ENCODE data around the gene PCDH9.
"Not testable (repeated sequence)": the region's sequence is repeated elsewhere in the genome, so short reads cannot be mapped to it uniquely, and the experiment has no call there.

The PCDH9 gene

DNA sequence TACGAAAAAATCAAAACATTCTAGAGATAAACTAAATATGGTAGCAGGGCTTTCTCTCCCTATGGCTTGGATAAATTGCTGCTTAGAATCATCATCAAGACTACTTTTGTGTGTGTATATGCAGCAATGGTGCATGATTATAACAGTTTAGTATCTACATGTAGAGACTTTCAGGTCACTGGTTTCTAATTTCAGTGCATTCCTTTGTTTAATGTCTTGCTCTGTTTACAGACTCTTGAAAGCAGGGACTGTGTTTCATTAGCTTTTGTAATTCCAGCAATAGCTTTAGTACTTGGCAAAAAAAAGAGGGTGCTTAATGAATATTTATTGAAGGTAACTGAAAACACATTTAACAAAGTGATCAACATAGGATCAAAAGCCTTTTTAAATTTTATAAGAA, 420.7 kb downstream of the PCDH9 start:
- no peak for DNase-seq

DNA sequence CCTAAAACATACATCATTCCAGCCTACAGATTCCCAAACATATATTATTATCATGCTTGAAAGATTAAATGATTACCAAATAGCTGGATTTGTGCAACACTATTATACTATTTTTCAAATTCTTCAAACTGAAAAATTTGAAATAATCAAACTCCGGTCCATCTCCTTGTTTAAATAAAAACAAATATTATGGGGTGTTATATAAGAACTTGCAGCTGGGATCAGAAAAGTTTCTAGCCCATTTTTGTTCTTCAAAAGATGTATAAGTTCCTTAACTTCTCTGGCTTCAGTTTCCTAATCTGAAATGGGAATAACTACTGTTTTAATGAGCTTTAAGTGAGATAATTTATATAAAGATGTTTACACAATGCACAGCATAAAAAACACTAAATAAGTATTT, 422.9 kb downstream of the PCDH9 start:
- no peak for DNase-seq

DNA sequence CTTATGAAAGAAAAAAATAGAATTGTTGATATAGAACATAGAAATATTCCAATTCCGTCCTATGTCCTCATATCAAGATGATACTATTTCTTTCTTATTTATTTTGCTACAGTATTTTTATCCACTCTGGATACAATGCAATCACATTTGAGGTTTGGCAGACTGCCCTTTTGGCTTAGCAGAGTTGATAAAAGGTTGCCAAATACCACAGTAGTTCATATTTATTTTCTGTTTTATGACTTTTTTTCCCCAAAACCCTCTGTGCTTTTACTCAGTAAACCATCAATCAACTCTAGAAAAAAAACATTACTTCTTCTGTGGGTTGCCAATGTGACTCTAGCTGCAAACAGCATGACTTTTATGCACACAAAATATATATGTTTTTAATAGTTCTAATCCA, 424.5 kb downstream of the PCDH9 start:
- peak; percentile 64 for DNase-seq

DNA sequence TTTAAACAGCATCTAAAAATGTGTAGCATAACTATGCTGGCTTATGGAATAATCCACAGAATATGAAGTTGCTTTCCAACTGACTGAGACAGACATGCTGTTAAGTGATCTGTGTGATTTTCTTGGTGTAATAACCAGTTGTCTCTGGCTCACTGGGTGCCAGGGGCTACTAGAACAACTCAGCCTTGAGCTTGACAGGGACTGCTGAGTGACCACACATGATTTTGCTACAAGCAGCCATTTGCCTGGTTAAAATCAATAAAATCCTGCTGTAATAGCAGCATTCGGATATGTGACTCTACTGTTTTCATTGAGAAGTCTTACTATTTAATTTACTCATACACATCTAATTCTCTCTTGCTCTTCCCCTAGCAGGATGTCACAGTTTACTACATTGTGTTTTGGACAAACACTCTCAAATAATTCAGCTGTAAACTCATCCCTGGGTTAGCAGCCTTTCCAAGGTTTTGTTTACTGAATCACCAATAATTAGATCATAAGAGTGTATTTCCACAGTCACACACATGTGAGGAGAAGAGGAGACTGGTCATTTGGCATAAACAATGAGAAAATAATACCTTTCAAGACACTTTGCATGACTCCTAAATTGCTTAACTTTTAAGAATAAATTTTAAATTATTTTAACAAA, 426.2 kb downstream of the PCDH9 start:
- DNase-seq = no peak

DNA sequence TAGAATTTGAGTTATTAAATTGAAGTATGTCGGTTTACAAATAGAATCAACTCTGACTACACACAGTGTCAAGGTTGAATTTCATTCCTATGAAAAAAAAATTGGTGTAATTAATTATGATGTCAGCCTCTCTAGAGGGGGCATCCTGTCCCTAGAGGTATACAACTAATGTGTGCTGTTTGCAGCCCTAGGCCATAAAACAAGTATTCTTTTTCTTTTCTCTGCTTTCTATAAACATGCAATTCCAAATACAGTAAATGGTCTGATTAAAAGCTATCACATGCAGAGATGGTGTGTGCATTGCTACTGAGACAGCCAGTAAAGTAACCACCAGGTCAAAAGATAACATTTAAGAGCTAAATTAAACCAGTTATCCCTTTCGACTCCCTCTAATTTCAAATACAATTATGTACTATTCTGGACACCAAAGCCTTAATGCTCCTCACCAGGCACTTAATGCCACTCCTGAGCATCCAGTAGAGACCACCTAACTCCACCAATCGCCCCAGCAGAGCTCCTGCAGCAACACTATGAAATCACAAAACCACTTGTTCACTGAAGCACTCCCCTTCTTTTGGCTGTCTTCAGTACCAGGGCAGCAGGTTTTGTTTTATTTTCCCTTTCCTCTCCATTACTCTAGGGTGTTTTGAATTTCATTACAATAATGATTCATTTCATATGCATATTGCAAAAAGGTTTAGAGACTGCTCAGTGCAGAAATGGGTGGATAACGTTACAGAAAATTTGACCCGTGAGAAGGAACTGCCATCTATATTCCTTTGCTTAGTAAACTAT, 426.9 kb downstream of the PCDH9 start:
- DNase-seq = no peak

DNA sequence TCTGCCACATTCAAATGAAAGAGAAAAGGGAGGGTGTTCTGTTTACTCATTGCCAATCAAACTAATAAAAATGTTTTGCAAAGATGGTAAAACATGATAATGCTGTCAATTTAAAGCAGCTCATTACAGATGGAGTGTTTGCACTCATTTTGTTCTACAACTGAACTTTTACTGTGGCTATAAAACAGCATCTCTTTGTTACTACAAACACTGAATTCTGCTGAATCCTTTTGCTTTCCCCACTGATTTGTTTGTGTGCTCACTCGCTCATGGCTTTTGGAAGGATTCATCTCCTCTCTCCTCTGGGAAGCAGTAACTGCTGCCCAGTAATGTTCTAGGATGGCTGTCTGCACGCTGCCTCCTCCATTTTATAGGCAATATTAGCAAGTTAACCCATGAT, 434.5 kb downstream of the PCDH9 start:
- DNase-seq = no peak

DNA sequence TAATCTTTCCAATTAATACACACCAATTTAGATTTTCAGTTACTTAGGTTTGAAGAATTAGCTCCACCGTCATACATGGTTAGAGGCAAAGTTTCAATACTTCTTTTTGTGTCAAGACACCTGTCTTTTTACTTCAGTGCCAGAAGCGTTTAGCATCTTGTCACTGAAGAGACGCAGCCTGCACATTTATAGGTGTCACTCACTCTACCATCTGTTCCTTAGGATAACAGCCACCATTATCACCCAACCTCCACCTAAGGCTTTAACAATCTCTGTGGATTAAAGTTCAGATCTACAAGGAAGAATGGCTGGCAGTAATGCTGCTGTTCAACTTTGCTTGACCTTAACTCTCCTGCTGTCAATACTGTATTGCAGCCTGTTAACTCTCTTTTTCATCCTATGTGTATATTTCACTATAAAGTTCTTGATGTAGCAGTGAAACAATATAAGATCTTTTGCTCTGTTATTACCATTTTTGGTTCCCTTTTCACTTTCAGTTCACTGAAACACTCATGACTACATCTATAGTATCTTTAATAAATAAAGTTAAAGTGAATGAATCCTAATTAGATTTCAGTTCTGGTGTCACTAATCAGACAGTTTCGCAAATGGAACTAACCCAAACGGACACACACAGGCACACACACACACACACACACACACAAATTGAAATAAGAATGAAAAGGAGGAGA, 435.6 kb downstream of the PCDH9 start:
- peak; percentile 11 for DNase-seq

DNA sequence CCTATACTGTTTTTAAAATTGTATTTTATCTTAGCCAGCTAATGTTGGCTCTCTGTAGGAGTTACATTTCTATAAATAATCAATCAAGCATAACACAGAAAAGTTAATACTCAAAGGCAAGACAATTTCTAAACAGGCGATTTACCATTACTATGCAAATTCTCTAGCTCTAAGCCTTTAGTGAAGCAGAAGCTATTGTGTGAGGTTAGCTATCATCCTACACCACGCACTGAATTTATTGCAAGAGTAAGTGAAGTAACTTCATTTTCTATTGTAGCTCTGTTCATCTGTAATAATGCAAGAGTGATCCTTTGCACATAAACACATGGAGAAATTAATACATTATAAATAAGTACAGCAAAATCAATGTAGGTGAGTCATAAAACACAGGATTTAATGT, 439.3 kb downstream of the PCDH9 start:
- DNase-seq = no peak

DNA sequence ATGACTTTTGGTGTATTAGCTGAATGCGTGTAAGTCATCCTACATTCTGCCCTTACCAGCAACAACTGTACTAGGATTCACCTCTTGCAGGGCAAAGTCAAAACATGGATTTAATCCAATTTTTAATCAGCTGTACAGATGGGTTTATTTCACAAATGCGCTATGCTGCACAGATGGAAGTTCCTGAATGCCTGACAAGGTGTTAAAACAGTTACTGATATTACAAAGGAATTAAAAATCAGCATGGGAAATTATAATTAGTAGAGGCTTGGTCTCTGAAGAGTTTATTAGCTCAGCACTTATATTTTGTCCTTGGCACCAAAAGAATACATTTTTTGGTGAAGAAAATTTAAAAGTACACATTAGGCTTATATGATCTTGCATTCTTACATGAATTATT, 448.9 kb downstream of the PCDH9 start:
- no peak for DNase-seq

DNA sequence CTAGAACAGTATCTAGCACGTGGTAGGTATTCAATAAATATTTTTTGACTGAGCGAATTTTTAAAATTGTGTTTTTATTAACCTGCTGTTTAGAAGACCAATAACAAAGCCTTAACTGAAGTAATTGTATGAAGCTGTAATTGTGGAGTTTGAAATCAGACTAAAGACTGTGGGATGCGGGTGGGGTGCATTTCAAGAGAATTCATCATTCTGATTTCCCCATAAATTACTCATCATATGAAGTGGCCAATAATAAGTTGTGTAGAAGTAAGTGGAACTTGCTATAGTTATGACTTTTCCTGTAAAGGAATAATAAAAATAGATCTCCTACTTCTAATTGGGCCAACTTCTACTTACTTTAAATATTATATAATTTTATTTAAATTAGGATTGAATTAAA, 449.3 kb downstream of the PCDH9 start:
- DNase-seq = no peak

DNA sequence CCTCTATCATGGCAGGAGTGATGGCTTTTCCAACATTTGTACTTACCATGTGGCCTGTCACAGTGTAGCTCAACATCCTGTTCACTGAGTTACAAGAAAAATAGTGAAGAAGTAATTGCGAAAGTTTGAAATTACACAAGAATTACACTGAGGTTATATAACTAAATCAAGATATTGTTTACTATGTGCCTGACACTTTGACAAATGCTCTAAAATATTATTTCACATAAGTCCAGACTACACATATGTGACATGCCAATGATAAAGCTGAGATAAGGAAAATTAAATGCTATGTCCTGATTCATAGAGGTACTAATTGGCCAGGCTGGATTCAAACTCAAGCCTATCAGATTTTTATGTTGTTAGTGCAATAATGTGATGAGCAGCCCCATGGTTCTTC, 451.7 kb downstream of the PCDH9 start:
- DNase-seq = no peak

DNA sequence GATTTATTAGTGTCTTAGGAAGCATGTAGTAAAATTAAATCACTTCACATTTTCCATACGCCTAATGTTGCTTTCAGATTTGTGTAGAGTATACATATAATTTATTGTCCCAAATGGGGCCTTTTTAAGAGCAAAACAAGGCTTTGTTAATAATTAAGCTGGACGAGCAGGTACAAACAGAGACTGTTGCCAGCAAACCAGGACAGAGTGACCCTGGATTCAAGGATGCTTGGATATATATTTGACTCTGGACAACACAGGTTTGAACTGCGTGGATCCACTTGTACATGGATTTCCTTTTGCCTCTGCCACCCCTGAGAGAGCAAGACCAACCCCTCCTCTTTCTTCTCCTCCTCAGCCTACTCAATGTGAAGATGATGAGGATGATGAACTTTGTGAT, 454.9 kb downstream of the PCDH9 start:
- no peak for DNase-seq

DNA sequence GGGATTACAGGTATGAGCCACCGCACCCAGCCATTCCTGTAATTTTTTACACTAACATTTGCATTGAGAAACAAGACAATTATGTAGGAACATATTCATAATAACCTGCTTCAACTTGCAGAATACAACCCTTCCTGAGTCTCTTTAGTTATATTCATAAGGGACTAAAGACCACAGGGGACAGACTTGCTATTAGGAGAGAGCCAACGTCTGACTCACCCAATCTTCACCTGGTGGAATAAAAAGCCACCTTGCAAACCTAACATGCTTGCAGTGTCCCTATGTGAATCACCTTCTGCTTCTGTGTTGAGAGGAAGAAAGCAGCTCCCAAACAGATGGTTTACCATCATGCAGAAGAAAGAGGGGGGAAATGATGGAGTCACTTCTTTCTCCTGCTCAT, 456.1 kb downstream of the PCDH9 start:
- no peak for DNase-seq

DNA sequence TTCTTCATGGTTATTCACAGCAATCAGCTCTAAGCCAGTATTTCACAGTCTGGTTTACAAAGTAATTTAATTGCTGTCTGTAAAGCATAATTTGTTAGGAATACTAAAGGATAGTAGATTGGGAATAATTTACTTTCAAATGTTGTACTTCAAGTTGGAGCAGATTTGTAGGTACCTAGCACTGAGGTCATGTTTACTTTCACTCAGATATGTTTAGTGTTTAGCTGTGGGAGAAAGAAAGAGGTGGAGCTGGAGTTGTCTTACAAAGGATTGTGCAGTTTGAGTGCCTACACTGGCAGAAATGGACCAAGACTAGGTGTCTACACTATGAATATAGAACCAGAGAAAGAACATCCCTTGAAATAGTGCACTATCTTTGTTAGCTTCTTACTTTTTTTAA, 464.6 kb downstream of the PCDH9 start:
- no peak for DNase-seq

DNA sequence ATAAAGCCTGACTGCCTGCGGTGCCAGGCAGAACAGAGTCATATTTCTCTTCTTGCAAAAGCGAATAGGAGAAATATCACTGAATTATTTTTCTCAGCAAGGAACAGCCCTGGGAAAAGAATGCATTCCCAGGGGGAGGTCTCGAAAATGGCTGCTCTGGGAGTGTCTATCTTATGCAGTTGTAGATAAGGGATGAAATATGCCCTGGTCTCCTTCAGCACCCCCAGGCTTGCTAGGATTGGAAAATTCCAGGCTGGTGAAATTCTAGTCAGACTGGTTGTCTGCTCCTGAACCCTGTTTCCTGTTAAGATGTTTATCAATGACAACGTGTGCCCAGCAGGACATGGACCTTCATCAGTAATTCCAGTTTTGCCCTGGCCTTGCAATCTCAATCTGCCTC, 469.5 kb downstream of the PCDH9 start:
- not testable (repeated sequence) for DNase-seq

DNA sequence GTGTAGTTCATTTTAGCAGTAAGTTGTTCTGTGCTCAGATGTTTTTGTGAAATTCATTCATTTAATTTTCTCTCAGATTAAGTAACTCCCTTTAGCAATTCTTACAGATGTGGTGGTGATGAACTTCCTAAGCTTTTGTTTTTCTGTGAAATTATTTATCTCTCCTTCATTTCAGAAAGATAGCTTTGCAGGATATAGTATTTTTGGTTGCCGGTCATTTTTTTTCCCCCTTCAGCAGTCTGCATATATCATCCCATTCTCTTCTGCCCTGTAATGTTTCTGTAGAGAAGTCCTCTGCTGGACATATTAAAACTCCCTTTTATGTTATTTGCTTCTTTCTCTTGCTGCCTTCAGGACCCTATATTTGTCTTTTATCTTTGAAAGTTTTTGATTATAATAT, 470.2 kb downstream of the PCDH9 start:
- no peak for DNase-seq

DNA sequence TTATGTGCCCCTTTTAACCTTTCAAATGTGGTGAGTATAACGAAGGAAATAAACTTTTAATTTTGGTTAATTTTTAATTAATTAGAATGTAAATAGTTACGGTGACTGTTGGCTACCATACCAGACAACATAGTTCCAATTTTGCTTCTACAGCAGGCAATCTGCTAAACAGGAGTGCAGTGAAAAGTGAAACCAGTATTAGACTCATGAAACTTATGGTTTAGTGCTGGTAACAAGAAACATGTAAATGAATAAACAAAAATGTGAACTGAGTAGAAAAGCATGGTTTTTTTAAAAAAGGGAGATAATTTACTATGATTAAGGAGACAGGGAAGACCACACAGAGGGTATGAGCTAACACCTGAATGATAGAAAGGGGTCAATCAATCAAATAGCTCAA, 478.4 kb downstream of the PCDH9 start:
- DNase-seq = peak; percentile 8

DNA sequence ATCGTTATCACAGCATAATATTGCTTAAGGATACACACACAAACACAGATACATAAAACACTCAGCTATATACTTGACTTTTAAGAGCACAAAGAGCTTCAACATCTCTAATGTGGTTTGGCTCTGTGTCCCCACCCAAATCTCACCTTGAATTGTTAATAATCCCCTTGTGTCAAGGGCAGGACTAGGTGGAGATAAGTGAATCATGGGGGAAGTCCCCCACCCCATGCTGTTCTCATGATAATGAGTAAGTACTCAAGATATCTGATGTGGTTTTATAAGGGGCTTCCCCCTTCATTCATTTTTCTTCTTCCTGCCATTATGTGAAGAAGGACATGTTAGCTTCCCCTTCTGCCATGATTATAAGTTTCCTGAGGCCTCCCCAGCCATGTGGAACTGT, 481.4 kb downstream of the PCDH9 start:
- peak; percentile 9 for DNase-seq

DNA sequence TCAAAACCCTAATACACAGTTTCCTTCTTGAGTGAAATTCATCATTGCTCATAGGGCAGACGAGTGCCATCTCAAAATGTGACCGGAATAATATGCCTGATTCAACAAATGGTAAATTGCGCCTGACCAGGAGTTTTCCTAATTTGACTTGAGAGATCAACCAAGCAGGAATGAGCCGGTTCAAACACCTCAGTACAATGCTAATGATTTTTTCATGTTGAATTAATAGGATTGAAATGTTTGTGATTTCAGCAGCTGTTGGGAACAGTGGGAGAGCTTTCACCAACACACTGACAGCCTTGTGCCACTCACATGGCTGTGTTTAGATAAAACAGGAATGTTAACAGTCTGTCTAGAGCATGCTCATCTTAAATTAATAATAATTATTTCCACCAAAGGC, 484.8 kb downstream of the PCDH9 start:
- no peak for DNase-seq

DNA sequence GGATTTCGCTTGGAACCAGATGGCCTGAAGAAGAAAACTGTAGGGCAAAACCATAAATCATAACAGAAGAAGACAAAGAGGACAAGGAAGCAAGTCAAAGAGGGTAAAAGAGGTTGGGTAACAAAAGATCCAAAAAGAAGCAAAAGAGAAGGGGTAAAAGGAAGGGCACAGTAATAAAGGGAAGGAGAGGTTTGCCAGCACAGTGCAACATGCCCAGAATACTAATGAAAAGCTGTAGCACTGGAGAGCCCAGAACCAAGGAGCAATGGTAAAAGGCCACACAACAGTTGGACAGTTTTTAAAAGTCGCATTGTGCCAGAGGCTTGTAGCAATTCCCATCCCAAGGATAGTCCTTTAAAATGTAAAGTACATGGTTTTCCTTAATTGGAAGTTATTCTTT, 506.6 kb downstream of the PCDH9 start:
- DNase-seq = no peak

DNA sequence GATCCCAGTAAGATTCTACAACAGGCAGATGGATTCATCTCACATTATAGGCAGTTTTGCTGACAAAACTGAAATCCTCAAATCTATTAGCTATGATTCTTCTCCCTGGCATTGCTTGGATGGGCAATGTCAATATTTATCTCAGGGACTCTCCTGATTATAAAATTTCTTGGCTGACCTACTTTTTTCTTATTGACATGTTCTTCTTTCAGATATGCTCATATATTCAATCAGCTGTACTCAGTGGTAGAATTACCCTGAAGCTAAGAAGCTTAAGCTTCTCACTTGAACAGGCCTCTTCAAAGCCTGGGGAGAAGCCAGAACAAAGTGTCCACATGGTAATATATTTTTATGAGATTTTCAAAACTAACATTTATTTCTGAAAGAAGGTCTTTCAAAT, 513.6 kb downstream of the PCDH9 start:
- no peak for DNase-seq

DNA sequence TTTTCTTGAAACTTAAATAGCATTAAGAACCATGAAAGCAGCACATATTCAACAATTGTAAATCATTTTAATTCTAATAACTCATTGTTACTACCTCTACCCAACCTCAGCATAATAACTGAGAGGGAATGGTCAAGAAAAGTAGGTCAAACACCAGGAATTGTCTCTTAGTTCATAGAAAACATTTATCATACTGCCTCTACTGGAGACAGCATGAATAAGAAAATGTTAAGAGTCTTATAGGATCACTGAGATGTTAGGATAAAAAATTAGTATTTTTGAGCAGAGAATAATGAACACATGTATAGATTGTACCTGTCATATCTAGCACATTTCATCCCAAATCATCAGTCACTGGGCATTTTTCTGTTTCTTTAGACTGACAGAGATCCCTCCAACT, 515.3 kb downstream of the PCDH9 start:
- DNase-seq = peak; percentile 10

DNA sequence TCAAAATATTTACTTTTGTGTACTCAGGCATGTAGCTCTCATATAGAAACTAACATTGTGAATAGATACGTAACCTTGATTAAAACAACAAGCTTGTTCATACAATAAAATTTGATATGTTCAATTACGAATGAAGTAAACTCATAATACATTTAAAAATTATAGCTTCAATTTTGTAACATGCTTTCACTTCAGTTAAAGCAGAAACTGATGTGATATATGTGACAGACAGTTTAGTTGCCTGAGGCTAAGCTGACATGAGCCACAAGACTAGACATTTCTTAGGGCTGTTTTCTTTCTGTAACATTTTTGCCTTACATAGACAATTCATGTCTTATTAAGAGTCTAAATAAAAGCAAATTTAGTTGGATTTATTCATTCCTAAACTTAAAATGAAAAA, 526.0 kb downstream of the PCDH9 start:
- DNase-seq = no peak

DNA sequence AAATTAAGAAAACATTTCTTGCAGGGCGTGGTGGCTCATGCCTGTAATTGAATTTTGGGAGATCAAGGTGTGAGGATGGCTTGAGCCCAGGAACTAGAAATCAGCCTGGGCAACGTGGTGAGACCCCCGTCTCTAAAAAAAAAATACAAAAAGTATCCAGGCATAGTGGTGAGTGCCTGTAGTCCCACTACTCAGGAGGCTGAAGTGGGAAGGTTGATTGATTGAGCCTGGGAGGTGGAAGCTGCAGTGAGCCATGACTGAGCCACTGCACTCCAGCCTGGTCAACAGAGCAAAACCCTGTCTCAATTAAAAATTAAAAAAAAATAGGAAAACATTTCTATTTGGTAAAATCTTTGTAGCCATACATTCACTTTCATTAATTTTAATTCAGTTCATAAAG, 526.5 kb downstream of the PCDH9 start:
- no peak for DNase-seq

Measured in OCI-M1 (cell line).